ENCODE results near the gene AGXT2.

DNA sequence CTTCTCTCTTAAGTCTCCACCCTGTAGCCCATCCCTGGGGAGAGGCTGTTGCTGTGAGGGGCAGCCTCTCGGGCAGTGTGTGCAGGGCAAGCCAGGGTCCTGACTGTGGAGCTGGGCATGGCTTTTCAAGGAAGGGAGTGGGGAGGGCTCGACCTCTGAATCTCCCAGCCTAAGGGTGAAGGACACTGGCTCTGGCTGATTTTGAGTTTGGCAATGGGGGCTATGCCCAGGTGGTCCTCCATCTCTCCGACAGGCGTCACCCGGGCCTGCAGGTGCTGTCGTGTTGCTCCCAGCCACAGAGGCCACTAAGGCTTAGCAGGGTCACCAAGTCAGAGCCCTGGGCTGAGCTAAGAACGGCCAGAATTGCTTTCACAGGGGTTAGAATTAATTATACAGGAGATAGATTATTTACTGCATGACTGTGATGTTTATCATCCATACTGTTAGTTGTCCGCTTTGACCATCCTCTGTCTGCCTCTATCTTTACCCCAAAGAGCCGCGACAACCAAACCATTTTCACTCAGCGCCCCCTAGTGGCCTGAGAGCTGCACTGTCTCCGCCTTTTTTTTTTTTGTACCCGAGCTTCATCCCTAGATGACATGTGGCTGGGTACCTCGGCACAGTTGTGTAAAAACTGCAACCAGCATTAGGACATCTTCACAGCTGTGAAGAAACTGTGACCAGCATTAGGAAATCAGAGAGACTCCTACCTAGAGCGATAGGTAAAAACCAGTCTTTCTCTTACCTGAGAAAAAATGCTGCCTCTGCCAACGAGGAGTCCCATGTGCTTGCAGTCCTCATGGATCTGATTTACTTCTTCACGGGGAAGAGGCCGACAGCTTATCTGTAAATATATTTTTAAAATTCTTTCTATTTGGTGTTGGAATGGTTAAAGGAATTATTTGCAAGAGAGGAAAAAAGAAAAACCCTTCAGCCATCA is 44.5 kb downstream of the AGXT2 start:
- TF ChIP-seq, protein P1, sequence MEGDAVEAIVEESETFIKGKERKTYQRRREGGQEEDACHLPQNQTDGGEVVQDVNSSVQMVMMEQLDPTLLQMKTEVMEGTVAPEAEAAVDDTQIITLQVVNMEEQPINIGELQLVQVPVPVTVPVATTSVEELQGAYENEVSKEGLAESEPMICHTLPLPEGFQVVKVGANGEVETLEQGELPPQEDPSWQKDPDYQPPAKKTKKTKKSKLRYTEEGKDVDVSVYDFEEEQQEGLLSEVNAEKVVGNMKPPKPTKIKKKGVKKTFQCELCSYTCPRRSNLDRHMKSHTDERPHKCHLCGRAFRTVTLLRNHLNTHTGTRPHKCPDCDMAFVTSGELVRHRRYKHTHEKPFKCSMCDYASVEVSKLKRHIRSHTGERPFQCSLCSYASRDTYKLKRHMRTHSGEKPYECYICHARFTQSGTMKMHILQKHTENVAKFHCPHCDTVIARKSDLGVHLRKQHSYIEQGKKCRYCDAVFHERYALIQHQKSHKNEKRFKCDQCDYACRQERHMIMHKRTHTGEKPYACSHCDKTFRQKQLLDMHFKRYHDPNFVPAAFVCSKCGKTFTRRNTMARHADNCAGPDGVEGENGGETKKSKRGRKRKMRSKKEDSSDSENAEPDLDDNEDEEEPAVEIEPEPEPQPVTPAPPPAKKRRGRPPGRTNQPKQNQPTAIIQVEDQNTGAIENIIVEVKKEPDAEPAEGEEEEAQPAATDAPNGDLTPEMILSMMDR (IDR thresholded peaks at IDR 0.05), result peak; percentile 42 to 90 (median 58)
- TF ChIP-seq POLR2AphosphoS5 (IDR thresholded peaks at IDR 0.05) (no peak), POLR2A (IDR thresholded peaks at IDR 0.05) (no peak), EP300 (IDR thresholded peaks at IDR 0.05) (no peak)
